ENCODE results near the gene CPM. TPM values are rescaled to one million over a fixed set of nuclear protein-coding genes. Genes with fewer than 3 reads are reported as not detected.
A peak's percentile ranks its signal among the peaks of the same experiment; 100 is the strongest.

Gene CPM
- total RNA-seq, 2 experiments from 2014 or later = 3.8 to 13.0 TPM

- BruUV-seq (replicated peaks) = no TSS peak
- intact Hi-C loops (cut with micrococcal nuclease; ENCODE audit: unreplicated experiment) = no loop called here
Measured at GRCh38 chr12:68815928-68816800, 116.8 kb downstream of the CPM start.

DNA sequence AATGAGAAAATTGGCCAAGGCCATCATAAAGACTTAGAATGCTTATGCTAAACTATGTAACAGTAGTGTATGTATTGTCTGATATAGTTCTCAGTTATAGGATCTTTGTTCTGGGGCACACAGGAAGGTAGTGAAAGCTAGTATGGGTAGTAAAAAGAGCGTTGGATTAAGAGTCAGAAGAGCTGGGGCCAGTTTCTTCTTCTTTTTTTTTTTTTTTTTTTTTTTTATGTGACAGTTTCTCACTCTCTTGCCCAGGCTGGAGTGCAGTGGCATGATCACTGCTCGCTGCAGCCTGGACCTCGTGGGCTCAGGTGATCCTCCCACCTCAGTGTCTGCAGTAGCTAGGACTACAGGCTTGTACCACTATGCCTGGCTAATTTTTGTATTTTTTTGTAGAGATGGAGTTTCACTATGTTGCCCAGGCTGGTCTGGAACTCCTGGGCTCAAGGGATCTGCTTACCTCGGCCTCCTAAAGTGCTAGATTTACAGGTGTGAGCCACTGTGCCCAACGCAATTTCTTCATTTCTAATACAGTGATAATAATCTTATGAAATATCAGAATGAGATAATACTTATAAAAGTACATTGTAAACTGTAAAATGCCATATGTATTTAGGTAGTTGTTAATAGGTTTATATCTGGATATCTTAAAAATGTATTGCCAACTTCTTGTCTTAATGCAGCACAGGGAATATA is 117.6 kb downstream of the CPM start:
- H3K36me3 ChIP-seq (ENCODE audit: insufficient read depth, low read length) = peaks cover 95% of the 10 kb centered on the region
- H3K79me2 ChIP-seq (ENCODE audit: insufficient read depth, low read depth, low read length) = peaks cover 98% of the 10 kb centered on the region
- intact Hi-C loops (cut with micrococcal nuclease; ENCODE audit: unreplicated experiment) = no loop called here
- H3K27ac ChIP-seq (ENCODE audit: low read depth, low read length, poor library complexity, severe bottlenecking) = peak overlapping the region; percentile 27
- BruUV-seq (replicated peaks) = no TSS peak
- peaks cover 55% of the 10 kb centered on the region for H3K4me1 ChIP-seq (ENCODE audit: insufficient read depth, low read length, poor library complexity, severe bottlenecking)
- POLR2A ChIA-PET = interaction anchor here (0.6 to 1.2 kb wide), 8 partner anchors 9 to 969 kb away, joined by 3 to 7 read pairs (median 4); no protein-coding TSS in a partner anchor
- no peak for DNase-seq (ENCODE audit: low spot score)
- no peak overlapping the region for H3K4me3 ChIP-seq (ENCODE audit: low read depth, low read length, poor library complexity, severe bottlenecking)
- CTCF ChIA-PET (ENCODE audit: unreplicated experiment) = interaction anchor here (0.6 kb wide), 1 partner anchor 456 kb away, joined by 3 read pairs; no protein-coding TSS in a partner anchor
- no peaks in the 10 kb centered on the region for H3K9me2 ChIP-seq (ENCODE audit: insufficient read depth, low read length)
- H4K20me1 ChIP-seq (ENCODE audit: insufficient read depth, low read length) = peaks cover 39% of the 10 kb centered on the region
- TF ChIP-seq, protein P1, sequence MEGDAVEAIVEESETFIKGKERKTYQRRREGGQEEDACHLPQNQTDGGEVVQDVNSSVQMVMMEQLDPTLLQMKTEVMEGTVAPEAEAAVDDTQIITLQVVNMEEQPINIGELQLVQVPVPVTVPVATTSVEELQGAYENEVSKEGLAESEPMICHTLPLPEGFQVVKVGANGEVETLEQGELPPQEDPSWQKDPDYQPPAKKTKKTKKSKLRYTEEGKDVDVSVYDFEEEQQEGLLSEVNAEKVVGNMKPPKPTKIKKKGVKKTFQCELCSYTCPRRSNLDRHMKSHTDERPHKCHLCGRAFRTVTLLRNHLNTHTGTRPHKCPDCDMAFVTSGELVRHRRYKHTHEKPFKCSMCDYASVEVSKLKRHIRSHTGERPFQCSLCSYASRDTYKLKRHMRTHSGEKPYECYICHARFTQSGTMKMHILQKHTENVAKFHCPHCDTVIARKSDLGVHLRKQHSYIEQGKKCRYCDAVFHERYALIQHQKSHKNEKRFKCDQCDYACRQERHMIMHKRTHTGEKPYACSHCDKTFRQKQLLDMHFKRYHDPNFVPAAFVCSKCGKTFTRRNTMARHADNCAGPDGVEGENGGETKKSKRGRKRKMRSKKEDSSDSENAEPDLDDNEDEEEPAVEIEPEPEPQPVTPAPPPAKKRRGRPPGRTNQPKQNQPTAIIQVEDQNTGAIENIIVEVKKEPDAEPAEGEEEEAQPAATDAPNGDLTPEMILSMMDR (conservative IDR thresholded peaks at IDR 0.05; ENCODE audit: low read length) = no peak
- no peak for TF ChIP-seq EZH2phosphoT487 (IDR thresholded peaks at IDR 0.05; ENCODE audit: borderline replicate concordance, low read depth, low read length)
- no peaks in the 10 kb centered on the region for H3K9me3 ChIP-seq (ENCODE audit: low read length)
- no peak overlapping the region for H2AFZ ChIP-seq (ENCODE audit: low read length)
- H3K4me2 ChIP-seq (ENCODE audit: low read length) = peak overlapping the region; percentile 22

More at GRCh38 chr12:68815928-68816800, 116.8 kb downstream of the CPM start:
- TF ChIP-seq, protein P1 (conservative IDR thresholded peaks at IDR 0.05; ENCODE audit: low read length) = no peak
- no peak for TF ChIP-seq EZH2phosphoT487 (IDR thresholded peaks at IDR 0.05; ENCODE audit: borderline replicate concordance, low read depth, low read length)
- H3K4me2 ChIP-seq (ENCODE audit: low read length) = no peak overlapping the region
- H3K27ac ChIP-seq (ENCODE audit: low read depth, low read length, poor library complexity, severe bottlenecking) = no peak overlapping the region
- H3K4me3 ChIP-seq (ENCODE audit: low read depth, low read length, poor library complexity, severe bottlenecking) = no peak overlapping the region
- DNase-seq (ENCODE audit: low spot score) = no peak
- ChIA-PET CTCF (ENCODE audit: unreplicated experiment) (interaction anchor here (0.6 kb wide), 1 partner anchor 457 kb away, joined by 3 read pairs; no protein-coding TSS in a partner anchor), POLR2A (interaction anchor here (0.6 to 1.6 kb wide), 13 partner anchors 8 to 968 kb away, joined by 3 to 7 read pairs (median 4); partner anchors contain the start of gene MDM2)
- peaks cover 95% of the 10 kb centered on the region for H3K36me3 ChIP-seq (ENCODE audit: insufficient read depth, low read length)
- peaks cover 44% of the 10 kb centered on the region for H4K20me1 ChIP-seq (ENCODE audit: insufficient read depth, low read length)
- no peaks in the 10 kb centered on the region for H3K9me3 ChIP-seq (ENCODE audit: low read length)
- peaks cover 98% of the 10 kb centered on the region for H3K79me2 ChIP-seq (ENCODE audit: insufficient read depth, low read depth, low read length)
- H3K4me1 ChIP-seq (ENCODE audit: insufficient read depth, low read length, poor library complexity, severe bottlenecking) = peaks cover 50% of the 10 kb centered on the region
- no peaks in the 10 kb centered on the region for H3K9me2 ChIP-seq (ENCODE audit: insufficient read depth, low read length)
- no peak overlapping the region for H2AFZ ChIP-seq (ENCODE audit: low read length)
